ENCODE measurements around the gene CSNK1A1. TPM values are rescaled to one million over a fixed set of nuclear protein-coding genes. Genes with fewer than 3 reads are reported as not detected.
"Not testable (repeated sequence)": the region's sequence is repeated elsewhere in the genome, so short reads cannot be mapped to it uniquely, and the experiment has no call there.

The CSNK1A1 gene
- polyA plus RNA-seq, 1 donor: 132 TPM

DNA sequence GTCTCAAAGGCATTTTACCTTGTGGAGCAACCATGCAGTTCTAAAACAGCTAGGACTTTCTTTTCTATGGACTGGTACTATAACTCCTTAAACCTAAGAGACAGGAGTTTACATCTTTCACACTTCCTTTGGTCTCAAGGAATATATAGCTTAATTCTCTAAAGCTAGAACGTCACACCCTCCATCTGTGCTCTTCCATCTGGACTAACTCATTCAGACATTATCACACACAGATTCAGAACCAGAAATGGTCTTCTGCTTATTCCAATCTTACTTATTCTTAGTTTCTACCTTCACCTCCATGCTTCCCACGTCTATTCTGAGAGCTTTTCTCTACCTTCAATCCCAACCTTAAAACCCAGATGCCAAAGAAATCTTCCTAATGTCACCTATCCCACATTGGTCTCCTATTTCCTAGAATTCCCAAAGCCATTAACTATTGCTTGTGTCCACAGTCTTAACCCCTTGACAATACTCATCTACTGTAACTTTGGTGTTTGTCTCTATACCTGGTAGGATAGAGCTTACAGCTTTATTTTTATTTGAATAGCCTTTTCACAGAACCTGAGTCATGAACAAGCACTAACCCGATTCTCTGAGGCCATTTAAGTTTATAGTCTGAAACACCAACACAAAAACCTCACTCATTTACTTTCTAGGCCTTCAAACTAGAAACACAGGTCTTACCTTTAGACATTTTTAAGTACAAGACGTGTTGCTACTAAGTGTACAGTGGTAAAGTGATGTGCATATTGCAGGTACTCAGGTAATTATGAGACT lies 22.8 kb downstream of the CSNK1A1 start:
- DNase-seq: no peak

DNA sequence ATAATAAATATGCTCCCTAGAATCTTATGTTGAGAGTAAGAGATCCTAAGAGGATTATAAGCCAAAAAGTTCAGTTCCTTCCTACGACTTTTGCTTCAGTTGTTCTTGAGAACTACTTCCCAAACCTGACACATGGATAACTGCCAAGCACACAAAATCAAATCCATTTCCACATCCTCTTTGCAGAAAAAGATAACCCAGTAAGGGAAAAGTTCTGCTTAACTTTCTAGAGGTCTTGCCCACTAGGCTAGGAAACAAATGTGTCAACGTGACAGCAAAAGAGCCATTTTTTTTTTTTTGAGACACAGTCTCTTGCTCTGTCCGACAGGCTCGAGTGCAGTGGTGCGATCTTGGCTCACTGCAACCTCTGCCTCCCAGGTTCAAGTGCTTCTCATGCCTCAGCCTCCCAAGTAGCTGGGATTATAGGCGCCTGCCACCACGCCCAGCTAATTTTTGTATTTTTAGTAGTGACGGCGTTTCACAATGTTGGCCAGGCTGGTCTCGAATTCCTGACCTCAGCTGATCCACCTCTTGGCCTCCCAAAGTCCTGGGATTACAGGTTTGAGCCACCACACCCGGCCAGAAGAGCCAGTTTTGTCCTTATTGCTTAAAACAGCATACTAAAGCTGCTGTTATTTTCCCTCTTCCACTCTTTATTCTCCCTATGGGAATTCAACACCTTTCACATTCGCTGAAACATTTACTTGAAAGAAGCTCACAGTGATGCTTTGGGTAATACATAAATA lies 24.2 kb downstream of the CSNK1A1 start:
- no peak for DNase-seq

DNA sequence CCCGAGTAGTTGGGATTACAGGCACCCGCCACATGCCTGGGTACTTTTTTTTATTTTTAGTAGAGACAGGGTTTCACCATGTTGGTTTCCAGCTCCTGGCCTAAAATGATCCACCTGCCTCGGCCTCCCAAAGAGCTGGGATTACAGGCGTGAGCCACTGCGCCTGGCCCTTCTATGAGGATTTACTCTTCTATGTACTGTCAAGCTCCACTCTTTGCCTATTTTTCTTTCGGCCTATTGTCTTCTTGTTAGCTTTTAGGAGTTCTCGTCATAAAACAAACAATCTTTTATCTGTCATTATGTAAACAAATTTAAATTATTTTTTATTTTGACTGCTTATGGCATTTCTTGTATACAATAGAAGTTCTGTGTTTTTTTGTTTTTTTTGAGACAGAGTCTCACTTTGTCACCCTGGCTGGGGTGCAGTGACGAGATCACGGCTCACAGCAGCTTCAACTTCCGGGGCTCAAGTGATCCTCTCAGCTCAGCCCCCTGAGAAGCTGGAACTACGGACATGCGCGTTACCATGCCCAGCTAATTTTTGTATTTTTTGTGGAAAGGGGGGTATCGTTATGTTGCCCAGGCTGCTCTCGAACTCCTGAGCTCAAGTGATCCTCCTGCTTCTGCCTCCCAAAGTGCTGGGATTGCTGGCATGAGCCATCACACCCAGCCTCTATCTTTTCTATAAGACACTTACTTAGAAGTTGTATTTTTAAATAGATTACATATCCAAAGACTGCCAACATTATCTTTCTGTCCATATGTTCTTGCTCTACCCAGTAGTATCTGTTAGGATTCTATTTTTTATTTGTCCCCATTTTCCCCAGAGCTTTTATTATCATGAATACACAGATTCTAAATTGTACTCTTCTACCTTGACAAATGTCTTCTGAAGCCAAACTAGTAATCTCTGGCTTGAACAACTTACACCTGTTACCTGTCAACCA lies 29.2 kb downstream of the CSNK1A1 start:
- no peak for DNase-seq

DNA sequence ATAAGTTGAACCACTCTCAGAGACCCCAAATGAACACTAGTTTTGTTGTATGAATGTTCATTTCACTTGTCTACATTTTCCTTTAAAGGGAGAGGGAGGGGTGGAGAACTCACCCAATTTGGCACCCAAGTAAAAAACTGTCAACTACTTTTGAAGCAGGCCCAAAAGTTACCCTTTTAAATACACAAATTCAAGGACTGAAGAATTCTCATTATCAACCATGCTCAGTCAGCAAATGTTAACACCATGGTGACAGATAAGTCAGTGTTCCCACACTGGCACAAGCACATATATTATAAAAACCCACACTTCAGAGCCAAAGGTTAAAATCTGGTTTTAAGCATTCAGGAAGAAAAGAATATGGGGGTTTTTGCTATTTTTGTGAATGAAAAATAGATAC lies 31.6 kb downstream of the CSNK1A1 start:
- DNase-seq: no peak

DNA sequence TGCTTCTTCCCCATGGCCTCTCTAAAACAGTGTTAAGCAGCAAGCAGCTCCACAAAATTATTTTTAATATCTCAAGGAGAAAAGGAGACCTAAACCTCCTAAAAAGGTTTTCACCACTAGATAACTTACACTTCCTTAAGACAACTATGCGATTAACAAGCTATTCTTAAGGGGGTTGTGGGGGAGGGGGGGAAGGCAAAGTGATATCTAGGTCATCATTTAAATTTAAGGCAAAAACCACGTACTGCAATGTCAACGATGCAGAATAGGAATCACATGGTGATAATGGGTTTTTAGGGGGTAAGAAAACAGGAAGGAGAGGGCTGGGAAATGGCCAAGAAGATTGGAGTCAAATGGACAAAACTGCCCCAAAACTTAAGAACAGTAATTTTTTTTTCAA lies 32.6 kb downstream of the CSNK1A1 start:
- no peak for DNase-seq

DNA sequence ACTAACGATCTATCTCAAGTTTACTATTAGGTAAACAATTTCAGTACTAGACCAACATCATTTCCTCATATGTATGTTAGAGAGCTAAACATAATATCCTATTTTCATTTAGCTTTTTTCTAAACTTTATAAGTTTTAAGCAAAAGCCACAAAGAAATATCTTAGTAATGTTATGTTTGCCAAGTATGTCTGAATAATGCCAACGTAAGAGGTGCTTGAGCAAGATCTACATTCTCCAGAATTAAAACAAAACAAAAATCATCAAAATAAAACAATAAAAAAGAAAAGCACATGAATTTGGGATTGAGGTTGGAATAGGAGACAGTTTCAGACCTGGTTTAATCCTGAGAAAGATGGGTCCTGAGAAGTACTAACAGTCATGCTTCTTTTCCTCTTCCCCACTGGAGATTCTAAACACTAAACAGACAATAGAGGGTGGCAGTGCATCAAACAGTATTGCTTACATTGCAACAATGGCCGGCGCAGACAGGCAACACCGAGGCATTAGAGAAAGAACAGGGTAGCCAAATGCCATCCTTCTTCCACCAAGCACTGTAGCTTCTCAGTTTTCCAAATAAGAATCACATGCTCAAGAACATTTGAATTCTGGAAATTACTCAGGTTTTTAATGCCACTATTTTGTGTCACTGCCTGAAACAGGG lies 33.6 kb downstream of the CSNK1A1 start:
- no peak for DNase-seq

DNA sequence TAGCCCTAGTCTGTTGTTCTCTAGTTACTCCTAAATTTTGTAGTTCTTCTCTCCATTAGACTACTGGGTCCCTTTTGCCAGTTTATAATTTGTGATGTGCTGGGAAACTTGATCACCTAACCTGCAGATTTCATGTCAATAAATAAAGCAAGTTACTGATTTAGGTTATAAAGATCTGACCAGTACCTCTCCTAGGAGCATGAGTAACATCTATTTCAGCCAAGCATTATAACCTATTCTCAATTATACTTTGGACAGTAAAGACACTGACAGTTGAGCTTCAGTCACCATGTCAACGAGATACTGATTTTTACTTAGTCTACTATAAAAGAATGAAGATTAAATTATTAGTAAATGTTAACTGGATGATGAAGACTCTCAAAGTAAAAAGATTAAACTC lies 36.7 kb downstream of the CSNK1A1 start:
- DNase-seq: no peak

DNA sequence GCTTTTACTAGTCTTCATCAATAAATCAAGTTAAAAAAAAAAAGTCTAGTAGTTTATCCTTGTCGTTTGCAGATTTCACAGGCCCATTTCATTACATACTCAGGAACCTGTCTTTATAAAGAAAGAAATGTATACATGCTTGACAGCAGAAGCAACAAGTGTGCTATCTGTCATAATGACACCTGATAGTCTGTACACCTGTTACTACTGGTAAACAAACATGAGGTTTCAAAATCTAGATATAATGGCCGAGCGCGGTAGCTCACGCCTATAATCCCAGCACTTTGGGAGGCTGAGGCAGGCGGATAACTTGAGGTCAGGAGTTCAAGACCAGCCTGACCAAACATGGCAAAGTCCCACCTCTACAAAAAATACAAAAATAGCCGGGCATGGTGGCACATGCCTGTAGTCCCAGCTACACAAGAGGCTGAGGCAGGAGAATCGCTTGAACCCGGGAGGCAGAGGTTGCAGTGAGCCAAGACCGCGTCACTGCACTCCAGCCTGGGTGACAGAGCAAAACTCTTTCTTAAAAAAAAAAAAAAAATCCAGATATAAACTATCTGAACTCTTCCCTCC lies 37.8 kb downstream of the CSNK1A1 start:
- not testable (repeated sequence) for DNase-seq

DNA sequence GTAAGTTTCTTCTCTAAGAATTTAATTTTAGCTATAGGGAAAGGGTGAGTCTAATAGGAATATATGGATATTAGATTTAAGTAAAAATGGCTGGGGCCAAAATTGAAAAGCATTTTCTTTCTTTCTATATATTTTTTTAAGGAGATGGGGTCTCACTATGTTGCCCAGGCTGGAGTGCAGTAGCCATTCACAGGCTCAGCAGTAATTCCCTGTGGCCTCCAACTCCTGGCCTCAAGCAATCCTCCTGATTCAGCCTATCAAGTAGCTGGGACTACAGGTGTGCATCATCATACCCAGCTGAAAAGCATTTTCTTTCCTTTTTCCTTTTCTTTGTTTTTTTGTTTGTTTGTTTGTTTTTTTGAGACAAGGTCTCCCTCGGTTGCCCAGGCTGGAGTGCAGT lies 41.1 kb downstream of the CSNK1A1 start:
- no peak for DNase-seq

DNA sequence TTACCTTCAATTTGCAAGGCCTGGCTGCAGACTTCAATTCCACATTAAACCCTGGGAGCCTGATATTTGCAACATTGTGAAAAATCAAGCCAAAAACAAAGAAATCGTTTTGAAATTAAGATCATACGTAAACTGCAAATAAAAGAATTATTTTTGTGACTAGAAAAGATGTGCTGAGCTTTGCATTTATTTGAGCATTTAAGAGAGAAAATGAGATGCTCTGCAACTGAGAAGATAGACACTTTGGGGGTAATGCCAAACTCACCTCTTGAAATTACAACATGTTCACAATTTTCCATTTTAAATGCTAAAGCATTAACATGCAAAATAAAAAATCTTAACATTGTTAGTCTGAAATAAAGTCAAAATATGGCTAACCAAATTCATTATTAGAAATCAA lies 46.6 kb downstream of the CSNK1A1 start:
- no peak for DNase-seq

DNA sequence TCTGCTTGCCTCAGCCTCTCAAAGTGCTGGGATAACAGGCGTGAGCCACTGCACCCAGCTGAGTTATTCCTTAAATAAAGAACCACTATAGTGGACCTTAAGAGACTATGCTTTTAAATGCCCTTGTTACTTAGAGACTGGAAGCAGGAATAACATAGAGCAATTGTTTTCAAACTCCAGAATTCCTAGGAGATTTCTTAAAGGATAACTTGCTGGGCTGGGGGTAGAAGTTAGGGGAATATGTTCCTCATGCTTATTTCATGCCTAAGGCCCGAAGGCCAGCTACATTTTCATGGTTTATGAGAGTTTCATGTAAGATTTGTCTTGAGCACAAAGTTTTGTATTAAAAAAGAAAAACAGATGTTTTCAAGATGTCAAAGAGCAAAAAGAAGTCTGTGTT lies 48.2 kb downstream of the CSNK1A1 start:
- DNase-seq: no peak

DNA sequence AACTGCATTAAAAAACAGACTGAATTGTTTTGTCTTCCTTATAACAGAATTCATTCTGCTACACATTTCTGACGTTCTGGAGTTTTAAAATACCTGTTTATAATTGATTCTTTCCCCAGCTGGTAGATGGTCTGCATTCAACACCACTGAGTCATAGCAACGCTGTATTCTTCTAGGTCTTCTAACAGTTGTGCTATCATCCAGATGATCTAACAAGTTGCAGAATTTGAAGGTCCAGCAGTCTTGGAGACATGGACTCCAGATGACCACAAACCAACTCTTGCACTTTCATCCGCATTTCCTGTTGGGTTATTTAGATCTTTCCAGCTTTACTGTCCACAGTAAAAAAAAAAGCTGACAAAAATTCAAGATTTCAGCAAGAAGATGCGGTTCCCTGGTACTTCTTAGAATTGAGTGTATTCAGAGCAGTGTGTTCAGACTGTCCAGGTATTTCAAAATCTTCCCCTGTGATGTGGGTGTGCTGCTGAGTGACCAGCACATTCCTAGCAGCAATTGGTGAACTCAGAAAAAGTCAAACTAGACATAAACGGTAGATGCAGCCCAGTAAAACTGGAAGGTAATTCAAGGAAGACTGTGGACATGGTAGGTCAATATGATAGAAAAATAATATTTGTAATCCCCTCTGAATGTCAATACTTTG lies 50.2 kb downstream of the CSNK1A1 start:
- no peak for DNase-seq

DNA sequence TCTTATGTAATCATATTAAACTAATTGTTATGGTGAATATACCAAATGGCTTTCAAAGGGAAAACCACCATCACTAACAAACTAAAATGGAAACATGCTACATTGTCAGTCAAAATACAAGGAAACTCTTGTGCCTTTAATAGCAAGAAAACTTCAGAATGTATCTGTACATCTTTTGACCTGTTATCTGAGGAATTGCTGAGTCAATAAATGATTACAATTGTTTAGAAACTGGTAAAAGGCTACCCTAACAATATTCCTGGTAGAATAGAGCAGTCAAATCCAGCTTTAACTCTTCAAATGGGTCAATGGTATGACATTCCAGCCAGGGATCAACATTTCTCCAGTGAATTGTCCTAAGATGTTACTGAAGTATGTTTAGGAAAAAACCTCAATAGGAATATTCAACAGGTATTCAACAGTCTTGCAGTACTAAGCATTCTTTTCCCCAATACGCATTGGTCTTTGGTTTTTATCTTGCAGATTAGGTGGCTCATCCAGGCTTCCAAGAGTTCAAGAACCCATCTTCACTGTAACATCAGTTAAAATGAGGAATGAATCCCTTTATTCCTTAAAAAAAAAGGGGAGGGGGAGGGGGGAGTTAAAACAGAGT lies 52.4 kb downstream of the CSNK1A1 start:
- DNase-seq: no peak

DNA sequence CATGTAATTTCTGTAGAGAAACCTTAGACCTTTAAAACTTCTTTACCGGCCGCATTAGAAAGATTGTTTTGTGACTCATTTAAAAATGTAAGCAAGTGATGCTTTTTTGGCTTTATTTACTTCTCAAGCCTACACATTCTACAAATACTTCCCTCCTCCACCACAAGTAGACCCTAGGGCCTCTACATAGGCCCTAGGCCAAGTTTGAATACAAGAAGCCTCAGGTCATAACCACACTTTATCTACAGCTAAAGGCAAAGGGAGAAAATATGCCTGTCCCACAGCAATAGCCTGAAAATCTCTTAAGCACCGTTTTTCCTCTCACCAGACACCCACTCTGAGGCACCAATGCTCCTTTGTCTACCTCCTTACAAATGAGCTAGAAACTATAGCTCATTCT lies 53.9 kb downstream of the CSNK1A1 start:
- peak; percentile 80 for DNase-seq

DNA sequence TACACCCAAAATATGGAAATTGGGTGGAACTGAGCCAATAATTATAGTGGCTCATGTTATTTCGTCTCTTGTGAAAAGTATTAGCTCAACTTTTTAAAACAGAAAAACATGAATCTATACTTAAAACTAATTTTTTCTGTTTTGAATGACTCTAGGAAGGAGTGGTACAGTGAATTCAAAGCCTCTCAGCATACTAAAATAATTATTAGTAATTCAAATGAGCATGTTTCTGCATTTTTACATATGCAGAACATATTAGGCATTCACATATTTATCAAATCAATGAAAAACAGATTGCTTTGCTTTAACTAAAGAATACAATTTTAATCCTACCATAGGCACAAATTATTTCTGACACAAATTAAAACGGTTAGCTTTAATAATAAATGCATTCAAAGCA lies 54.3 kb downstream of the CSNK1A1 start:
- no peak for DNase-seq

DNA sequence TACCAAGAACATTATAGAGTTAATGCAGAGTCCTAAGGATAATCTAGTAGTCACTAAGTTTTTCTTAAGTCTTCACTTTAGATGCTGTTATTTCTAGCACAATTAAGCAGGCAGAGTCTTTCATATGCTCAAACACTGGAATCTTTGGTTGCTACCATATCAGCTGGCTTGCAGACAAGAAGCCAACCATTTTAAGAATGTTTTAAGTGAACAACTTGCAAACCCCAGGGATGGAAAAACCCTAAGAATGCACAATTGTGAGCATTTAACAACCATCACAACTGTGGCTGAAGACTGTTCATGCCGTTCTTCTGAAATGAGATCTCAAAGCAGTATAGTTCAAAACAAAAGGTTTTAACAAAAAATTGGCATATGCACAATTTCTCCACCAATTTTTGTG lies 55.1 kb downstream of the CSNK1A1 start:
- DNase-seq: no peak

DNA sequence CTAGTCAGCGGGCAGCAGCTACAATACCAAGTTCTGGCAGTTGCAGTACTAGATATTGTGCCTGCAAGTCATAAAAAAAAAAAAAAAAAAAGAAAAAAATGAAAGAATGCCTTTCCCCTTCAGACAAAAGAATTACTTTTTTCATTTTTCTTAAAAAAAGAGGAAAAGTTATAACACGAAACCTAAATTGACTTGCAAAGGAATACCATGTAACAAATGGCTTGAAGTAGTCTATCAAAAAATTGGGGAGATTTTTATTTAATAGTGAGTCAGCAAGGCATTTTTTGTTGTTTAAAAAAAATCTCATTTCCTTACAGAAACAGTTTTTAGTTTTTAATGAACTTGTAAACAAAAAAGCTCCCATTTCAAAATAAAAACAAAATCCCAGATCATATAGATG lies 55.6 kb downstream of the CSNK1A1 start:
- no peak for DNase-seq

DNA sequence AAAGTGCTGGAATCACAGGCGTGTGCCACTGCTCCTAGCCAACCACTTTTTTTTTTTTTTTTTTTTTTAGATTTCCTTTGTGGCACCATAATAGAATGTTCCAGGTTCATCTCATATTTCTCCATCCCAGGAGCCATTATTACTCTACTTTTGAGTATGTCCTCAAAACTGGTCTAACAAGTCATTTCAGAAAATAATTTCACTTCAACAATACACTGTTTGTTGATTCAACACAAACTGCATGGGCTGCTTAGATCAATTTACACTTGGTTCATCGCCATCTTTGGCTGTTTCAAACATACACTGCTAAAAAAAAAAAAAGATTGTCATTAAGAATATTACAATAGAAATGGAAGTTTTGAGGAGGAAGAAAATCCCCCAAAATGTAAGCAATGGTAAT lies 57.9 kb downstream of the CSNK1A1 start:
- DNase-seq: no peak

DNA sequence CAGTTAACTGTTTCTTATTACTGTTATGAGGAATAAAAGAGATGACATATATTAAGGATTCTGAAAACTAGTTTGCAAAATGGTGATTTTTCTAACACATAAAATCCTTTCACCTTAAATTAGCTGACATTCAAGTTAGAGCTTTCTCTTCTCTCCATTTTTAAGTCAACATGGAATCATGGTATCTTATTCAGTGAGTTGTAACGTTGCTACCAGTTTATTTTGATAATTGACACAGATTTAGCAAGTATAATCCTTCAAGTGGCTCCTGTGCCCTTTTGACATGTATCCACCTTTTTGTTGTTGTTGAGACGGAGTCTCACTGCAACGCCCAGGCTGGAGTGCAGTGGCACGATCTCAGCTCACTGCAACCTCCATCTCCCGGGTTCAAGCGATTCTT lies 58.5 kb downstream of the CSNK1A1 start:
- no peak for DNase-seq

DNA sequence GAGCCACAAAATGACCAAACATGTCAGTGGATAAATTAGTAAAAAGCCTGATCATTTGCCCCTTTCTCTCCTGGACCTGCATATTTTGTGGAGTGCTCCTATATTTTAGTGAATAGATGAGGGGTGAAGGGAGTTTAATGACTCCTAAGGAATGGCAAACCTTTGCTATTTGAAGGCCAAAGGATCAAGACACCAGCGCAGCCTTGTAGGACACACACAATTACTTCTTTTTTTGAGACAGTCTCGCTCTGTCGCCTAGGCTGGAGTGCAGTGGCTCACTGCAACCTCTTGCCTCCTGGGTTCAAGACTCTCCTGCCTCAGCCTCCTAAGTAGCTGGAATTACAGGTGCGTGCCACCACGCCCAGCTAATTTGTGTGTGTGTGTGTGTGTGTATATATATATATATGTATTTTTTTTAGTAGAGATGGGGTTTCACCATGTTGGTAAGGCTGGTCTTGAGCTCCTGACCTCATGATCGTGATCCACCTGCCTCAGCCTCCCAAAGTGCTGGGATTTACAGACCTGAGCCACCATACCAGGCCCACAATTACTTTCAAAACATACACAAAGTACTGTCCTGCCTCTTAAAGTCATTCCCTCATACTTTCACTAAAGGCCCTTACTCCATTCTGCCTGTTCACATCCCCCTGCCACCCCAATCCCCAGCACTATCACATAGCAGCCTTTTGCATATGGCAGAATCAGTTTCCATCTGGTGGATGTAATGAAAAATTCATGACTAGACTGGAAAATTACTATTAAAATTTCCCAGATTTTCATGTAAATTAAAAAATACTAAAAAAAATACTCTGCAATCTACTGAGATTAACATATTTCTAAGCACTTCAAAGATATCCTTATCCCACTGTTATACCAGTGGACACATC lies 60.4 kb downstream of the CSNK1A1 start:
- DNase-seq: no peak
